IMR-90 (cell line): ENCODE results near the gene RFTN1.

Experiments
- CTCF ChIP-seq: conservative IDR thresholded peaks from 2 replicates; pipeline ENCODE4 v1.5.1; 2012; ENCODE audit warnings: mild to moderate bottlenecking, low read depth, low read length, improper control_type of control experiment
- FOS ChIP-seq: fragments of 150-350 bp; IDR thresholded peaks from 2 replicates; pipeline ENCODE4 v1.6.1; 2016; ENCODE audit warnings: low read depth, low read length
- MXI1 ChIP-seq: IDR thresholded peaks from 2 replicates; pipeline ENCODE4 v1.6.1; 2012; ENCODE audit warnings: low read depth, mild to moderate bottlenecking, low read length, moderate library complexity, borderline replicate concordance
- POLR2A ChIP-seq: IDR thresholded peaks from 2 replicates; pipeline ENCODE4 v1.6.1; 2012; ENCODE audit warnings: mild to moderate bottlenecking, low read depth, low read length
- RAD21 ChIP-seq: IDR thresholded peaks from 2 replicates; pipeline ENCODE4 v1.6.1; 2012; ENCODE audit warnings: low read length, improper control_type of control experiment
- RFX5 ChIP-seq: IDR thresholded peaks from 2 replicates; pipeline ENCODE4 v1.8.0; 2012; ENCODE audit warnings: low read depth, mild to moderate bottlenecking, low read length, moderate library complexity
- SMC3 ChIP-seq: fragments of 150-350 bp; IDR thresholded peaks from 2 replicates; pipeline ENCODE4 v1.6.1; 2016; ENCODE audit warnings: low read depth, mild to moderate bottlenecking, antibody characterized with exemption, low read length, moderate library complexity
- USF2 ChIP-seq: fragments of 150-350 bp; IDR thresholded peaks from 2 replicates; pipeline ENCODE4 v1.6.1; 2017; ENCODE audit warnings: mild to moderate bottlenecking, antibody characterized with exemption, low read length, low read depth

- TF ChIP-seq POLR2A = no peak
- TF ChIP-seq CTCF = no peak
- TF ChIP-seq RAD21 = no peak
- no peak for TF ChIP-seq USF2
- TF ChIP-seq RFX5 = no peak
- TF ChIP-seq SMC3 = no peak
- TF ChIP-seq MXI1 = no peak
- TF ChIP-seq FOS = no peak
Observed at GRCh38 chr3:16309558-16309957, 203.9 kb downstream of the RFTN1 start.
